ACC112 (cell line): Measurements from ENCODE around the gene ZNF768.

Experiments
- H2AFZ ChIP-seq: fragments of 200-600 bp; sonication (generic); one replicate; pipeline ENCODE4 v1.6.0; 2017; ENCODE audit warnings: antibody characterized with exemption, low read length; ENCODE audit not compliant: unreplicated experiment
- H3K27ac ChIP-seq: fragments of 200-600 bp; sonication (generic); 2 replicates; pipeline ENCODE4 v1.5.1; 2014; ENCODE audit warnings: low read depth, mild to moderate bottlenecking, antibody characterized with exemption, low read length, moderate library complexity
- H3K27me3 ChIP-seq: fragments of 200-600 bp; sonication (generic); 2 replicates; pipeline ENCODE4 v1.6.1; 2014; ENCODE audit warnings: mild to moderate bottlenecking, antibody characterized with exemption, low read length, moderate library complexity, mixed read lengths; ENCODE audit not compliant: insufficient read depth
- H3K36me3 ChIP-seq: fragments of 200-600 bp; sonication (generic); 2 replicates; pipeline ENCODE4 v1.6.1; 2016; ENCODE audit warnings: mild to moderate bottlenecking, antibody characterized with exemption, low read length, moderate library complexity, mixed read lengths; ENCODE audit not compliant: insufficient read depth
- H3K4me1 ChIP-seq: fragments of 200-600 bp; sonication (generic); one replicate; pipeline ENCODE4 v1.6.1; 2016; ENCODE audit warnings: low read length, mixed read lengths; ENCODE audit not compliant: insufficient read depth, unreplicated experiment, control insufficient read depth
- H3K4me3 ChIP-seq: fragments of 200-600 bp; sonication (generic); 2 replicates; pipeline ENCODE4 v1.5.1; 2014; ENCODE audit warnings: mild to moderate bottlenecking, low read depth, low read length
- H3K79me2 ChIP-seq: fragments of 200-600 bp; sonication (generic); one replicate; pipeline ENCODE4 v1.6.0; 2016; ENCODE audit warnings: low read length; ENCODE audit not compliant: control insufficient read depth, unreplicated experiment, insufficient read depth

The ZNF768 gene

GRCh38 chr16:30526137-30526822 lies at the start of gene ZNF768:
Gene ZNF768, minus strand, starts transcription at chr16:30526566. Its CDS starts 153 bp downstream, at chr16:30526413.
- Histone ChIP-seq H2AFZ (peak within 1 kb of the TSS; percentile 91), H3K4me1 (peaks cover 6% of the 10 kb centered on the region)

GRCh38 chr16:30574678-30575077 lies 48.3 kb upstream of the ZNF768 start:
- no peak overlapping the region for H2AFZ ChIP-seq
- H3K27ac ChIP-seq: no peak overlapping the region
- H3K4me3 ChIP-seq: no peak overlapping the region
- H3K27me3 ChIP-seq: no peaks in the 10 kb centered on the region
- peaks cover 7% of the 10 kb centered on the region; the same call in 1 of the 2 replicates for H3K36me3 ChIP-seq
- no peaks in the 10 kb centered on the region for H3K4me1 ChIP-seq
- no peaks in the 10 kb centered on the region for H3K79me2 ChIP-seq

More at GRCh38 chr16:30526137-30526822, at the start of gene ZNF768:
- no peaks in the 10 kb centered on the region for H3K36me3 ChIP-seq
- H3K4me3 ChIP-seq: peak within 1 kb of the TSS; percentile 97
- no peaks in the 10 kb centered on the region for H3K27me3 ChIP-seq
- peak within 1 kb of the TSS; percentile 90 for H3K27ac ChIP-seq
- no peaks in the 10 kb centered on the region for H3K79me2 ChIP-seq

GRCh38 chr16:30571445-30572322 lies 45.3 kb upstream of the ZNF768 start, which contains the start of gene ZNF688:
Gene ZNF688, minus strand, starts transcription at chr16:30571714. Its CDS starts 85 bp downstream, at chr16:30571629.
- H3K4me1 ChIP-seq: peaks cover 14% of the 10 kb centered on the region
- H2AFZ ChIP-seq: peak within 1 kb of the TSS; percentile 84
- H3K4me3 ChIP-seq: peak within 1 kb of the TSS; percentile 83
- H3K27ac ChIP-seq: peak within 1 kb of the TSS; percentile 75
- H3K36me3 ChIP-seq: no peaks in the 10 kb centered on the region
- H3K79me2 ChIP-seq: no peaks in the 10 kb centered on the region
- H3K27me3 ChIP-seq: no peaks in the 10 kb centered on the region

GRCh38 chr16:30570636-30571444 lies 44.5 kb upstream of the ZNF768 start:
- H3K27ac ChIP-seq: peak overlapping the region; percentile 75
- H2AFZ ChIP-seq: peak overlapping the region; percentile 59
- H3K79me2 ChIP-seq: no peaks in the 10 kb centered on the region
- no peaks in the 10 kb centered on the region for H3K27me3 ChIP-seq
- peaks cover 14% of the 10 kb centered on the region for H3K4me1 ChIP-seq
- no peaks in the 10 kb centered on the region for H3K36me3 ChIP-seq
- H3K4me3 ChIP-seq: peak overlapping the region; percentile 83

- Histone ChIP-seq H3K36me3 (no peaks in the 10 kb centered on the region), H3K4me3 (no peak overlapping the region), H3K79me2 (no peaks in the 10 kb centered on the region), H3K27ac (no peak overlapping the region), H3K4me1 (peaks cover 14% of the 10 kb centered on the region), H3K27me3 (no peaks in the 10 kb centered on the region), H2AFZ (no peak overlapping the region)
Measured at GRCh38 chr16:30569746-30570635, 43.6 kb upstream of the ZNF768 start.

- Histone ChIP-seq H3K4me1 (peaks cover 14% of the 10 kb centered on the region), H3K4me3 (no peak overlapping the region), H3K27ac (peak overlapping the region; percentile 85; the same call in 1 of the 2 replicates)
Measured at GRCh38 chr16:30569281-30569680, 42.9 kb upstream of the ZNF768 start.

GRCh38 chr16:30567991-30568638 lies 41.7 kb upstream of the ZNF768 start:
- Histone ChIP-seq H3K27me3 (no peaks in the 10 kb centered on the region), H2AFZ (no peak overlapping the region), H3K36me3 (no peaks in the 10 kb centered on the region), H3K79me2 (no peaks in the 10 kb centered on the region), H3K4me1 (peaks cover 14% of the 10 kb centered on the region), H3K27ac (peak overlapping the region; percentile 85), H3K4me3 (no peak overlapping the region)

More at GRCh38 chr16:30569281-30569680, 42.9 kb upstream of the ZNF768 start:
- Histone ChIP-seq H3K36me3 (no peaks in the 10 kb centered on the region), H2AFZ (no peak overlapping the region), H3K27me3 (no peaks in the 10 kb centered on the region), H3K79me2 (no peaks in the 10 kb centered on the region)

- peaks cover 14% of the 10 kb centered on the region for H3K4me1 ChIP-seq
- H3K27ac ChIP-seq: peak overlapping the region; percentile 85
- H3K36me3 ChIP-seq: no peaks in the 10 kb centered on the region
- no peak overlapping the region for H2AFZ ChIP-seq
- H3K79me2 ChIP-seq: no peaks in the 10 kb centered on the region
- H3K27me3 ChIP-seq: no peaks in the 10 kb centered on the region
- no peak overlapping the region for H3K4me3 ChIP-seq
Measured at GRCh38 chr16:30567160-30567990, 41.0 kb upstream of the ZNF768 start.

- Histone ChIP-seq H3K27ac (no peak overlapping the region), H2AFZ (no peak overlapping the region), H3K79me2 (no peaks in the 10 kb centered on the region), H3K4me3 (no peak overlapping the region), H3K36me3 (no peaks in the 10 kb centered on the region), H3K27me3 (no peaks in the 10 kb centered on the region), H3K4me1 (peaks cover 14% of the 10 kb centered on the region)
Measured at GRCh38 chr16:30566531-30566930, 40.2 kb upstream of the ZNF768 start.
